KG1 (cell line): ENCODE data around the gene PRR35.

ENCODE experiments used
- DNase-seq: peaks from one replicate; lab custom pipeline; 2025; lab: John Stamatoyannopoulos, UW

The PRR35 gene

GRCh38 chr16:528111-529011 lies 31.8 kb upstream of the PRR35 start:
- DNase-seq: no peak

- DNase-seq: no peak
Observed at GRCh38 chr16:529012-529575, 31.1 kb upstream of the PRR35 start.

GRCh38 chr16:530111-530817 lies 29.9 kb upstream of the PRR35 start:
- no peak for DNase-seq

GRCh38 chr16:531494-532125 lies 28.6 kb upstream of the PRR35 start:
- DNase-seq: no peak

GRCh38 chr16:533391-534123 lies 26.6 kb upstream of the PRR35 start:
- no peak for DNase-seq

- DNase-seq: no peak
Observed at GRCh38 chr16:534135-534534, 26.1 kb upstream of the PRR35 start.

- DNase-seq: no peak
Observed at GRCh38 chr16:534856-535445, 25.2 kb upstream of the PRR35 start.

- DNase-seq: no peak
Observed at GRCh38 chr16:535446-536405, 24.5 kb upstream of the PRR35 start.

- DNase-seq: no peak
Observed at GRCh38 chr16:536746-537145, 23.4 kb upstream of the PRR35 start.

- no peak for DNase-seq
Observed at GRCh38 chr16:537415-538335, 22.5 kb upstream of the PRR35 start.

- no peak for DNase-seq
Observed at GRCh38 chr16:539901-540530, 20.2 kb upstream of the PRR35 start.

GRCh38 chr16:540645-541340 lies 19.4 kb upstream of the PRR35 start:
- DNase-seq: no peak

- DNase-seq: no peak
Observed at GRCh38 chr16:543301-544164, 16.7 kb upstream of the PRR35 start.

- DNase-seq: no peak
Observed at GRCh38 chr16:544517-544916, 15.7 kb upstream of the PRR35 start.

- peak; percentile 41 for DNase-seq
Observed at GRCh38 chr16:546909-547770, 13.1 kb upstream of the PRR35 start.

- no peak for DNase-seq
Observed at GRCh38 chr16:548586-548985, 11.6 kb upstream of the PRR35 start.
